Measurements from ENCODE around the gene MEMO1.
"Not testable (repeated sequence)": the region's sequence is repeated elsewhere in the genome, so short reads cannot be mapped to it uniquely, and the experiment has no call there.

Gene MEMO1

GRCh38 chr2:31888550-31888949 lies 122.3 kb downstream of the MEMO1 start:
- no peaks in the 10 kb centered on the region for H3K36me3 ChIP-seq (ENCODE audit: insufficient read depth, low read length)
- H3K27ac ChIP-seq (ENCODE audit: low read depth, low read length) = no peak overlapping the region
- H3K79me2 ChIP-seq (ENCODE audit: control insufficient read depth, insufficient read depth, low read length, unreplicated experiment) = peaks cover 5% of the 10 kb centered on the region
- H3K4me1 ChIP-seq (ENCODE audit: control insufficient read depth, insufficient read depth, low read length, unreplicated experiment) = no peaks in the 10 kb centered on the region
- H3K4me3 ChIP-seq (ENCODE audit: low read depth, low read length) = no peak overlapping the region
- no peaks in the 10 kb centered on the region for H3K27me3 ChIP-seq (ENCODE audit: insufficient read depth, low read length)
- no peak overlapping the region for H2AFZ ChIP-seq (ENCODE audit: low read length, unreplicated experiment)

DNA sequence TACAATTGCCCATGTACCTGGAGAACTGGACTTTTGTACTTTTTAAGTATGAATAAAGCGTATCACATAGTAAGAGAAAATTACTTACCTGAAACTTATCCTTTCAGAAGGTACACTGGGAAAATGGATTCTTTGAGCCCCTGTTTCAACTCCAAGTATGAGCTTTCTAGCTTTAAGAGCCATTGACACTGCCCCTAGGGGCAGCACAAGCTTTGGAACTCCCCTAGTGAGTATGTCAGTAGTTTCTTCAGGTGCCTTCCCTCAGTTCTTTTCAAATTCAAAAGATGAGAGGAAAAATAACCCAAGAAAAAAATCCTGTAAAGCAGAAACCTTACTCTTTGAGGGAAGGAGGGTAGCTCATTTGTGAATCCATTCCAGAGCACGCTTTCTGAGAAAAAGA lies 124.1 kb downstream of the MEMO1 start:
- Histone ChIP-seq H2AFZ (ENCODE audit: low read length, unreplicated experiment) (no peak overlapping the region), H3K4me3 (ENCODE audit: low read depth, low read length) (no peak overlapping the region), H3K4me1 (ENCODE audit: control insufficient read depth, insufficient read depth, low read length, unreplicated experiment) (no peaks in the 10 kb centered on the region), H3K27ac (ENCODE audit: low read depth, low read length) (no peak overlapping the region), H3K79me2 (ENCODE audit: control insufficient read depth, insufficient read depth, low read length, unreplicated experiment) (peaks cover 5% of the 10 kb centered on the region), H3K36me3 (ENCODE audit: insufficient read depth, low read length) (no peaks in the 10 kb centered on the region), H3K27me3 (ENCODE audit: insufficient read depth, low read length) (no peaks in the 10 kb centered on the region)

DNA sequence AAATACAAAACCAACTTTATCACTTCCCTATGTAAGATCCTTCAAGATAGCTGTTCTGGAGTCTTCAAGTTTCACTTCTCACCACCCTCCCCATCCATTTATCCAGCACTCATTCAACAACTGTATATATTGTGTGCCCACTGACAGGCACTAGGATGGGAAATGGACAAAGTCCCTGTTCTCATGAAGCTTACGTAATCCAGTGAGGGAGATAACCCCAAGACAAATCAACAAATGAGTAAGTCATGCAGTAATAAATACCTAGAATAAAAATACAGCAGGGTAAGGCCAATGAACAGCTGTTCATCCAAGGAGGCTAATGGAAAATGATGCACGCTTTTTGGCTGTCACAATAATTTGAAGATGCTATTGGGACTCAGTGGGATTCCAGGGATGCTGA lies 133.8 kb downstream of the MEMO1 start:
- Histone ChIP-seq H2AFZ (ENCODE audit: low read length, unreplicated experiment) (no peak overlapping the region), H3K27ac (ENCODE audit: low read depth, low read length) (no peak overlapping the region), H3K79me2 (ENCODE audit: control insufficient read depth, insufficient read depth, low read length, unreplicated experiment) (peaks cover 3% of the 10 kb centered on the region), H3K36me3 (ENCODE audit: insufficient read depth, low read length) (0 out of 2 replicates have a peak, but pooled peaks cover 7% of the 10 kb centered on the region), H3K4me1 (ENCODE audit: control insufficient read depth, insufficient read depth, low read length, unreplicated experiment) (no peaks in the 10 kb centered on the region), H3K4me3 (ENCODE audit: low read depth, low read length) (no peak overlapping the region), H3K27me3 (ENCODE audit: insufficient read depth, low read length) (no peaks in the 10 kb centered on the region)

DNA sequence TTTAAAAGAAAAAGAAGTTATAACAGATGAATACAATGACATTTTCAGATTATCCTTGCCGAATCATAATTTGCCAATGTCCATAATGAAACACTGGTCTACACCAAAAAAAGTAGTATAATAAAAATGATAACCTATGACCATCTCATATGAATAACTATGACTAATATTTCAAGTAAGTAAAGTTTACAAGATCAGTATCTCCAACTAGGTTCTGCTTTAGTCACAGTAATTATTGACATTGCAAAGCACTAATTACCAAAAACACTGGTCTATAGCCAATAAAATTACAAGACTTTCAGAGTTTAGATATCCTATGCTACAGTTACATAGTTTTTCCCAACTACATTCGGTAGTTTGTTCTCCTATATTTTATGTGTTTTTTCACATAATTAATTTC lies 136.7 kb downstream of the MEMO1 start:
- Histone ChIP-seq H2AFZ (ENCODE audit: low read length, unreplicated experiment) (no peak overlapping the region), H3K27ac (ENCODE audit: low read depth, low read length) (no peak overlapping the region), H3K4me1 (ENCODE audit: control insufficient read depth, insufficient read depth, low read length, unreplicated experiment) (no peaks in the 10 kb centered on the region), H3K4me3 (ENCODE audit: low read depth, low read length) (no peak overlapping the region), H3K27me3 (ENCODE audit: insufficient read depth, low read length) (no peaks in the 10 kb centered on the region), H3K36me3 (ENCODE audit: insufficient read depth, low read length) (0 out of 2 replicates have a peak, but pooled peaks cover 6% of the 10 kb centered on the region), H3K79me2 (ENCODE audit: control insufficient read depth, insufficient read depth, low read length, unreplicated experiment) (no peaks in the 10 kb centered on the region)

DNA sequence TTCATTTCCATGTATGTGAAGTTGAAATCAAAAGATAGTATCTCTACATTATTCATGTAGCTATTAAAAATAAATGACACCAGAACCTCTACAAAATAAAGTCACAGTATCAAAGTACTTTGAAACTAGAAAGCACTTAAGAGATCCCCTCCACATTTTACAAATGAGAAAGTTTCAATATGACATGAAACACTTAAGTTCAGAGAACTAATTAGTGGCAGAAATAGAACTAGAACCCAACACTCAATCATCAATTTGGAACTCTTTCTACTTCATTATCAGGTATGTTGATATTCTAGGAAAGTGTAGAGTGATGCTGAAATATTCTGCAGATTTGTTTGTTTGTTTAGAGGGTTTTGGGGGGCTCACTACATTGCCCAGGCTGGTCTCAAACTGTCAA lies 145.6 kb downstream of the MEMO1 start:
- no peak overlapping the region for H3K27ac ChIP-seq (ENCODE audit: low read depth, low read length)
- no peaks in the 10 kb centered on the region for H3K4me1 ChIP-seq (ENCODE audit: control insufficient read depth, insufficient read depth, low read length, unreplicated experiment)
- no peaks in the 10 kb centered on the region for H3K79me2 ChIP-seq (ENCODE audit: control insufficient read depth, insufficient read depth, low read length, unreplicated experiment)
- 0 out of 2 replicates have a peak, but pooled peaks cover 3% of the 10 kb centered on the region for H3K36me3 ChIP-seq (ENCODE audit: insufficient read depth, low read length)
- no peak overlapping the region for H3K4me3 ChIP-seq (ENCODE audit: low read depth, low read length)
- H3K27me3 ChIP-seq (ENCODE audit: insufficient read depth, low read length) = no peaks in the 10 kb centered on the region
- no peak overlapping the region for H2AFZ ChIP-seq (ENCODE audit: low read length, unreplicated experiment)

GRCh38 chr2:31863867-31864266 lies 146.9 kb downstream of the MEMO1 start:
- no peak overlapping the region for H3K27ac ChIP-seq (ENCODE audit: low read depth, low read length)
- H3K27me3 ChIP-seq (ENCODE audit: insufficient read depth, low read length) = no peaks in the 10 kb centered on the region
- H3K4me3 ChIP-seq (ENCODE audit: low read depth, low read length) = no peak overlapping the region
- no peaks in the 10 kb centered on the region for H3K4me1 ChIP-seq (ENCODE audit: control insufficient read depth, insufficient read depth, low read length, unreplicated experiment)
- 0 out of 2 replicates have a peak, but pooled peaks cover 3% of the 10 kb centered on the region for H3K36me3 ChIP-seq (ENCODE audit: insufficient read depth, low read length)
- H2AFZ ChIP-seq (ENCODE audit: low read length, unreplicated experiment) = no peak overlapping the region
- H3K79me2 ChIP-seq (ENCODE audit: control insufficient read depth, insufficient read depth, low read length, unreplicated experiment) = no peaks in the 10 kb centered on the region

DNA sequence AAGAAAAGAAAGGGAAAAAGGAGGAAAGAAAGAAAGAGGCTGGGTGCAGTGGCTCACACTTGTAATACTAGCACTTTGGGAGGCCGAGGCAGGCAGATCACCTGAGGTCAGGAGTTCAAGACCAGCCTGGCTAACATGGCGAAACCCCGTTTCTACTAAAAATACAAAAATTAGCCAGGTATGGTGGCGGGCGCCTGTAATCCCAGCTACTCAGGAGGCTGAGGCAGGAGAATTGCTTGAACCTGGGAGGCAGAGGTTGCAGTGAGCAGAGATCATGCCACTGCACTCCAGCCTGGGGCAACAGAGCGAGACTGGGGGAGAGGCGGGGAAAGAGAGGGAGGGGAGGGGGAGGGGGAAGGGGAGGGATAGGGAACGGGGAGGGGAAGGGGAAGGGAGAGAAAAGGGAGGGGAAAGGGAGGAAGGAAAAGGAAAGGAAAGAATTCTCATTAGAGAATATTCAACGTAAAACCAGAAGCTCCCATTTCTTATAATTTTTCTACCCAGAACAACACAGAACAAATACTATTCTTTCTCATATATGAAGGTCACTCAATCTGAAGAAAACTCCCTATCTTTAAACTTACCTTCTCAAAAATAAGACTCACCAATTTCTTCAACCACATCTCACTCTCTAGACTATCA lies 147.7 kb downstream of the MEMO1 start:
- H2AFZ ChIP-seq (ENCODE audit: low read length, unreplicated experiment); H3K79me2 ChIP-seq (ENCODE audit: control insufficient read depth, insufficient read depth, low read length, unreplicated experiment): not testable (repeated sequence)

GRCh38 chr2:31859959-31860358 lies 150.8 kb downstream of the MEMO1 start:
- Histone ChIP-seq H2AFZ (ENCODE audit: low read length, unreplicated experiment) (no peak overlapping the region), H3K27ac (ENCODE audit: low read depth, low read length) (no peak overlapping the region), H3K4me3 (ENCODE audit: low read depth, low read length) (no peak overlapping the region)

More for the DNA sequence above, 147.7 kb downstream of the MEMO1 start:
- not testable (repeated sequence) for H3K4me1 ChIP-seq (ENCODE audit: control insufficient read depth, insufficient read depth, low read length, unreplicated experiment); H3K27me3 ChIP-seq (ENCODE audit: insufficient read depth, low read length); H3K4me3 ChIP-seq (ENCODE audit: low read depth, low read length); H3K36me3 ChIP-seq (ENCODE audit: insufficient read depth, low read length); H3K27ac ChIP-seq (ENCODE audit: low read depth, low read length)

DNA sequence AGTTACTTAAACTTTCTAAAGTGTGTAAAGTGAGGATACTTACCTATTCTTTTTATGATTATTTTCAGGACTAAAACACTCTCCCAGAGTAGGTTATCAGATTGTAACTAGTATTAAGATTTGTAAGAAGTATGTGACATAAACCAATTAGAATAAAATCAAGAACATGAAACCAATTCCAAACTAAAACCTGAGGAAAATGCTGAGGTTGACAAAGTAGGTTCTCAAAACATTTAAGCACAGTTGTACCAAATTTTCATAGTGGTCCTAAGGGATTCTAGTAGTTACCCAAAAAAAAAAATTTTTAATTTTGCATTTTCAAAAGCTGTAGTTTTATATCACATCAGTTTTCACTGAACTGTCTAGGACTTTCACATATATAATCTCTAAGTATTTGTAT lies 157.3 kb downstream of the MEMO1 start:
- H3K36me3 ChIP-seq (ENCODE audit: insufficient read depth, low read length) = 0 out of 2 replicates have a peak, but pooled peaks cover 5% of the 10 kb centered on the region
- no peaks in the 10 kb centered on the region for H3K79me2 ChIP-seq (ENCODE audit: control insufficient read depth, insufficient read depth, low read length, unreplicated experiment)
- no peak overlapping the region for H3K4me3 ChIP-seq (ENCODE audit: low read depth, low read length)
- H3K27me3 ChIP-seq (ENCODE audit: insufficient read depth, low read length) = no peaks in the 10 kb centered on the region
- H2AFZ ChIP-seq (ENCODE audit: low read length, unreplicated experiment) = no peak overlapping the region
- no peaks in the 10 kb centered on the region for H3K4me1 ChIP-seq (ENCODE audit: control insufficient read depth, insufficient read depth, low read length, unreplicated experiment)
- no peak overlapping the region for H3K27ac ChIP-seq (ENCODE audit: low read depth, low read length)

More at GRCh38 chr2:31859959-31860358, 150.8 kb downstream of the MEMO1 start:
- Histone ChIP-seq H3K27me3 (ENCODE audit: insufficient read depth, low read length) (no peaks in the 10 kb centered on the region), H3K36me3 (ENCODE audit: insufficient read depth, low read length) (no peaks in the 10 kb centered on the region), H3K79me2 (ENCODE audit: control insufficient read depth, insufficient read depth, low read length, unreplicated experiment) (no peaks in the 10 kb centered on the region), H3K4me1 (ENCODE audit: control insufficient read depth, insufficient read depth, low read length, unreplicated experiment) (no peaks in the 10 kb centered on the region)

- H3K27ac ChIP-seq (ENCODE audit: low read depth, low read length); H3K27me3 ChIP-seq (ENCODE audit: insufficient read depth, low read length); H2AFZ ChIP-seq (ENCODE audit: low read length, unreplicated experiment); H3K4me3 ChIP-seq (ENCODE audit: low read depth, low read length); H3K4me1 ChIP-seq (ENCODE audit: control insufficient read depth, insufficient read depth, low read length, unreplicated experiment); H3K36me3 ChIP-seq (ENCODE audit: insufficient read depth, low read length); H3K79me2 ChIP-seq (ENCODE audit: control insufficient read depth, insufficient read depth, low read length, unreplicated experiment): not testable (repeated sequence)
Observed at GRCh38 chr2:31842150-31842549, 168.7 kb downstream of the MEMO1 start.

GRCh38 chr2:31835450-31835849 lies 175.4 kb downstream of the MEMO1 start:
- Histone ChIP-seq H2AFZ (ENCODE audit: low read length, unreplicated experiment) (no peak overlapping the region), H3K4me3 (ENCODE audit: low read depth, low read length) (no peak overlapping the region), H3K4me1 (ENCODE audit: control insufficient read depth, insufficient read depth, low read length, unreplicated experiment) (no peaks in the 10 kb centered on the region), H3K36me3 (ENCODE audit: insufficient read depth, low read length) (no peaks in the 10 kb centered on the region), H3K79me2 (ENCODE audit: control insufficient read depth, insufficient read depth, low read length, unreplicated experiment) (no peaks in the 10 kb centered on the region), H3K27ac (ENCODE audit: low read depth, low read length) (no peak overlapping the region), H3K27me3 (ENCODE audit: insufficient read depth, low read length) (no peaks in the 10 kb centered on the region)

Data from ACC112 (cell line).